ENCODE data around the gene LDHAL6B.

Gene LDHAL6B

DNA sequence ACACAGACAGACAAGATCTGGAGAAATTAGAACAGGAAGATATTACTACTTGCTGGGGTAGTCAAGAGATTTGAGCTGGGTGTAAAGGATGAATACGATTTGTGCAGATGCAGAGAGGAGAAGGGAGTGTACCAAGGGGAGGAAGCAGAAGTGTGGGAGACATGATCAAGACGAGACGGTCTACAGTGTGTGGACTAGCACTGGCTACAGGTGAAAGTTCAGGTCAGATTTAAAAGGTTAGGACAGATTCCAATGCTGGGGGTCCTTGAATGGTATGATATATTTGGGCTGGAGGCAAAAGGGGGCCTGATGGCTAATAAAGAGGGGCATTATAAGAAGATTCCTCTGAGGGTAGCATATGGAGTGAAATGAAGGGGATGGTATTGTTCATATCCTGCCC, 12.1 kb downstream of the LDHAL6B start:
- no peak for DNase-seq (ENCODE audit: low read depth in 2 of 2)

DNA sequence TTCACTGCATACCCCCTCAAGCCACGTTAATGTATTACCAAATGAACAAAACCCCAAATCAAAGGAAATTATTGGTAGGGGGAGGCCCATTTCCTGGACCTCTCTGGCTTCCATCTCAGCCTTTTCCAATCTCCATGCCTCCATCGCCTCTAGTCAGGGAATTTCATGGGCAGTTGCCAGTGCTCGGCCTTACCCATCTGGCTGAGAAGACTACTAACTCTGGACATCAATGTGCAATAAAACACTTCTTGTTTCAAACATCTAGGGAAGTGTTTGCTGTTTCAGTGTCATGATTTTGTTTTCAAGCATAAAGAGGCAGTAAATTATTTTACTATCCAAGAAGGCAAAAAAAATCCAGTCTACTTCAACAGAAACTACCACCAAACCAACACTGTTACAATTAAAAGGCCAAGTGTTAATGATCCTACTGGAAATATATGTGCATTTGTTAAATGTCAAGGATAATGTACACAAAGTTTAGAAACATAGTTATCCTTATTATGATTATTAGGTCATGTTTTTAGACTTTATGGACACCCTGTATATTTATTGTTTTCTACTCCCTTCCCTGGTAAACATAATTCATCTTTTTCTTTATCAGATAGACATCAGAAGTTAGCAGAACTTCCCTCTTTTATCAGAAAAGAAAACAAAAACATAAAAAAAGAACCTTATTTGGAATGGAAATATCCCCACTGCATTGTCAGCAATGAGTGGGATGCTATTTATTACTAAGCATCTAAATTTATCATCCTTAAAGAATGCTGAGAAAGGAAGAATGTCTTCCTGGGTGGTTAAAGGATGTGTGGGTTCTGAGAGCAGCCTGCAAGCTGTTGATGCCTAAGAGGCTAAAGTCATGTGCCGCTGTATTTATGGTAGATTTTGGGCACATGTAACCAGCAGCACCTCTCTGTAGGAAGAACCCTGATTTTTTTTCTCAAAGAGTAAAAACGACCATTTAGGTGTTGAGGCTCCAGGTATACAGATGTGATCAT, 15.2 kb downstream of the LDHAL6B start:
- no peak for DNase-seq (ENCODE audit: low read depth in 2 of 2)

DNA sequence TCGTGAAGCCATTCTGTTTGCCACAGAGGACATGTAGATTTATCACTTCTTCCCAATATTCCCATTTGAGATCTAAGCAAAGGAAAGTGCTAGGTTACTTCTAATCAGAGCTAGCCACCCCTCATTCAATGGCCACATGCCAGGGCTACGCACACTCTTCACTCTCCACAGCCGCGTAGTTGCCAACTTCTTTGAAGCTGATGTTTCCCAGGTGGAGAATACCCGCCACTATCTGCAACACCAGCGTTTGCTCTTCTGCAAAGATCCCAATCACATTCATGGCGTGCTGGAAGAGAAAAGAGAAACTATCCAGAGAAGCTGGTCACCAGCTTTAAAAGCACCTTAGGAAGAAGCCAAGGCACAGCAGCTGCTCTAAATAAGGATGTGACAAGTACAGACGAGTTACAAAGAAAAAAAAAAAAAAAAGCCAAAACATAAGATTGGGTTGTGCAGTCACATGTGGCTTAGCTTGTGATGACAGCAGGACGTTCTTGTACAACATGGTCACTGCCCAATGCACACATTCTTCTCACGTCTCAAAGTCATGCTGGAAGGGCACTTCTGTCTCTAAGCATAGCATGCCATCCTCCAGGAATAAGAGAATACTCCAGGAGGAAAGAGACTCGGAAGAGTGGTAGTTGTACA, 16.4 kb downstream of the LDHAL6B start:
- no peak for DNase-seq (ENCODE audit: low read depth in 2 of 2)

DNA sequence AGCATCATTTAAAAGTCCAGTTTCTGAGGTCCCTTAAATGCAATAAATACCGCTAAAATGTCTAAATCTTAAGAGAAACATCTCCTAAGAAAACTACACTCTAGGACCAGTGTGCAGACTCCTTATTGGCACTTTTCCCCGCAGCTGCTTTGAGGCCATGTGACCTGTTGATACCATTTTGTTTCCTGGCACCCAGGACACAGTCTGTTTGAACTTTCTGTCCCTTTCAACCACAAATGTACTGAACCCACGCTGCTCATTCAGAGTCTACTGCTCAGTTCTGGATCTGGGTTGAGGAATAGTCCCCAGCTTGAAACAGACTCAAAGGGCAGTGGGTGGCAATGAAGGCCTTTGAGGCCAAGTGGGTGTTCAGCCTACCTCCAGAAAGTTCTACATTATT, 17.1 kb downstream of the LDHAL6B start:
- no peak for DNase-seq (ENCODE audit: low read depth in 2 of 2)

DNA sequence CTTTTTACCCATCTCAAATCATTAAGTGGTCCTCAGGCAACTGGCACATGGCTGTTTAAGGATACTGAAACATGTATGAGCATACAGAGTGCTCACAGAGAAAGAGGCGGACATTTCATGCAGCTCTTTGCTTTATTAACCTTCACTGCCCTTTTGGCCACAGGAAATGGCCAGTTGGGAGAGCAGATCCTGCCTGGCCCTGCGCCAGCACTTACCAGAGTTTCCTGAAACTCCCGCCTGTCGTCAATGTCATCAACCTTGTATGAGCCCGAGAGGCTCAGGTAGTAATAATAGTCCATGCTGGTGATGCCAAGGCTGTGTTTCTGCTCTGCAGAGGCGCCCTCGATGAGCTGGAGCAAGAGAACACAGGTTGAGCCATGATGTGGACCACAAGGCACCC, 17.8 kb downstream of the LDHAL6B start:
- no peak for DNase-seq (ENCODE audit: low read depth in 2 of 2)

DNA sequence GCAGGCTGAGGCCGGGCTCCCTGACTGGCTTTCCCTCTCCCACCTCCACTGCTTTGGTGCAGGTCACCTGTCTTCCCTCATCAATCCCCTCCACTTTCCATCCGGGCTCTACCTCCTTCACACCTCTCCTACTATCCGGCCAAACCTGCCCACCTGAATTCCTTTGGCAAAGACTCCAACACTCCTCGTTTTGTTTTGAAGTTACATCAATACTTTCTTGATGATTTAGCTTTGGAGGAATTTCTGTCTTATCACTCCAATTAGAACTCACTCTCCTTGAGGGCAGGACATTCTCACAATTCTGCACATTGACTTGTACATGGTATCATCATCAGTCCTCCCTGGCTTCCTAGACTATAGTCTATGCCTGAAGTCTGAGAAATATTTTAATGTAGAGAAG, 20.4 kb downstream of the LDHAL6B start:
- no peak for DNase-seq (ENCODE audit: low read depth in 2 of 2)

DNA sequence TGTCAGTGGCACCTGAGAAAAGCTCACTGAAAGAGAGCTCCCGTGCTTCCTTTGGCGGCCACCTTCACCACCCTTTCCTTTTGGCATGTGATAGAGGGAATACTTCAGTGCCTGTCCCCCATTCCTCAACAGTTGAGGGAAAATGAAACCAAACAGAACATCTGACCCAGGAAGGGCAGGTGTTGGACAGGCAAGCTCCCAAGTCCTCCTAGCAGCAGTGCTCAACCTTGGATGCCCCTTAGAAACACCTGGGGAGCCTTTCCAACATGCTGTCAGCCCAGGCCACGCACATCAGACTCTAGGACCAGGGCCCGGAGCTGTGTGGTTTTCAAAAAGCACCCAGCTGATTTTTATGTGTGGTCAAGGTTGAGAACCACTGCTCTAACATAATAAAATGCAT, 22.4 kb downstream of the LDHAL6B start:
- no peak for DNase-seq (ENCODE audit: low read depth in 2 of 2)

DNA sequence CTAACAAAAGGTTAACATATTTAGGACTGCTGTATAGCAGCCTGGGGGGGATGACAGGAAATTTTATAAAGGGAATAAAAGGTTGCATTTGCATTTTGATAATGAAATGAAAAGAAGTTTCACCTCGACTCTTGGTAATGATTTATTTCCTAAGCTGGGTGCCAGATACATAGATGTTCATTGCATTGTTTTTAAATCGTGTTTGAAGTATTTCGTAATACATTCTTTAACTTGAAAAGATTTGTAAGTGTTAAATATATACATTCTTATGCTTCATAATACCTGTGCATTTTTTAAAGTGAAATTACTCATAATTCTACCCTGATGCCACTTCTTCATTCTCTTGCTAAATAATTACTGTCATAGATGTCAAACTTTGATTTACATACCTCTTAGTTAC, 22.8 kb downstream of the LDHAL6B start:
- DNase-seq (ENCODE audit: low read depth in 2 of 2) = no peak

DNA sequence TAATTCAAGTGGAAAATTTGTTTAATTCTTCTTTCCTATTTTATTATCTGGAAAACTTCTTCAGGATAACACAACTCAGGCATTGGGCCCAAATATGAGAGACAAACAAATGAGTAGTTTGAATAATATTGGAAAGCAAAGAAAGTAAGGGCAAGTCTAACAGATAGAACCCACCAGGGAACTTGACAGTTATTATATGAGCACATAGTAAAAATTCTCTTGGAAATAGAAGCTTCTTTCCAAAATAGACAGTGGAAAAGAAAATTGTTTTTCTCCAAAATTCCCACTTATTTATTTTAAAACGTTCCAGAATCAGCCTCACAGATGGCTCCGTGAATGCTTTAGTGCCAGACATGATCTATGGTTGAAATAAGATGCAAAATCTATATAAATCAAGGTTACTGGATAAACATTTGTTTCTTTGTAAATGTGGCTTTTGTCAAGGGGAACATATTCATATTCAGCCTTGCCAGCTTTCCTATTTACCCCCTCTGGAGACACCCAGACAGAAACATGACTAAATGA, 23.9 kb downstream of the LDHAL6B start:
- no peak for DNase-seq (ENCODE audit: low read depth in 2 of 2)

DNA sequence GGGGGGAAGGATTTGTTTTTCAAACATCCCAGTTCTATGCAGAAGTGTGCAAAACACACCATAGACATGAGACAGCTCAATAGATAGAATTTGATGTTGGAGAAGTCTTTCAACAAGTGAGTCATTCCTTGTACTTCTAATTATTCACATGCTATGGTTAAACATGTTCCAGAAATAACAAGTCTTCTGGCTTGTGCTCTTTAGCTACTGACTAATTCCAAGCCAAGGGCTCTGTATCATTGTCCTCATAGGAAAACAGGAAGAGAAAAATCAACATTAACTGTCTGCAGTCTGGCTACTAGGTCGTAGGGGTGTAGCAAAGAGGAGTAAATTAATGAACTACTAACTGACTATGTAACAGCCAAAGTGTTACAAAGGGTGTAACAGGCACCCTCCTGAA, 25.8 kb downstream of the LDHAL6B start:
- DNase-seq (ENCODE audit: low read depth in 2 of 2) = no peak

DNA sequence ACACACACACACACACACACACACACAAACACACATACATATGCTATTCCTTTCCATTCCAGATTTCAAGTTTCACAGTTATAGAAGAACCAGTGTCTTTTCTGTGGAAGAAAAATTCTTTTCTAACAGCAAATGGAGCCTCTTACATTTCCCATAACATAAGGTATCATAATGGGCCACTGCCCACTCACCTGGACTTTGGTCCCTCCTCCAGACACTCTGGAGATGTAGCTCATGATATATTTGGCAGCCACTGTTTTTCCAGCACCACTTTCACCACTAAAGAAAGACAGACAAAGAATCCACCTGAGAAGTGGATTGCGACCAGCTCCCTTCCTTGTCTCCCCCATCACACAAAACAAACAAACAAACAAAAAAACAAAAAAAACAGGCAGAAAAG, 29.8 kb downstream of the LDHAL6B start:
- no peak for DNase-seq (ENCODE audit: low read depth in 2 of 2)

DNA sequence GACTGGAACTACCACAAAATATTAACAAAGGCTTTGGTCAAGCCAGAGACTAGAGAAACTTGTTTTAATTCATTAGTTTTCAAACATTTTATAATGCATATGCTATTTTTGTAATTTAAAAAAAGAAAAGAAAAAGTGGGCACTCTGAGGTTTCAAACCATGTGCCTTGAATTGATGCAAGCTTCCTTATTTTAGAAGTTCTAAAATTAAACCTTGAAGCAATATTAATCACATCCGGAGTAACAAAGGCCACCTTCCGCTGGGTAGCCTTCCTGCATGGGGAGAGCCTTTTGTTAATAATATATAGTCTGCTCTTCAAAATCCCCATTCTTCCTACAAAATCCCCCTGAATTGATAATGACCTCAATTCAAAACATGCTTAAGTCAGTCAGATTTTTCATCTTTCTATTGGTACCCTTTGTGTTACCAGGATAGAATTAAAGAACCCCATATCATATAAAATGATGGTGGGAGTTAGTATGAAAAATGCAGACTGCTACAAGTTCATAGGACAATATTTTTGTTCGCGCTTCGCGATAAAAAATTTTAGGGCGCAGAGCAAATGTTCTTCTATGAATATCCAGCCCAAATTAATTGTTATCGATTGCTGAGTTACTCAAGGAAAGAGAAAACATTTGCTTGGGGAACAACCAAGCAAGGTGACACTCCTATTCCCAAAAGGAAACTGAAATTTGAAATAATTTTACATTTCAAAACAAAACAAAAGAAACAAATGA, 30.6 kb downstream of the LDHAL6B start:
- no peak for DNase-seq (ENCODE audit: low read depth in 2 of 2)

DNA sequence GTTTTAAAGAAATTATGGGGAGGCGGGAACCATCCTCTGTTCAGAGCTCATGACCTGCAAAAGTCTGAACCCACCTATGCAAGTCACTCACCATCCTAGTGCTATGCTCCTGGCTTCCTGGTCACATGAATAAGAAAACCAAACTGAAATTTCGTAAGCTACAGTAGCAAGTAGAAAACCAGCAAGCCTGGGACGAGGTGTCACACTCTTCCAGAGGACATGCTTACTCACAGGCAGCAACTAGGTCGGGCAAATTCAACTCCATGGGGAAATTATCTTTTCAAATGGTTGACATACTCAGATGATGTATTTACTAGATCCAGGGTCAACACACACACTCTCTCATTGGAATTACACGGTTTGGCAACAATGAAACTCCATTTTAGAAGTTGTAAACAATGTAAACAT, 31.3 kb downstream of the LDHAL6B start:
- DNase-seq (ENCODE audit: low read depth in 2 of 2) = no peak

DNA sequence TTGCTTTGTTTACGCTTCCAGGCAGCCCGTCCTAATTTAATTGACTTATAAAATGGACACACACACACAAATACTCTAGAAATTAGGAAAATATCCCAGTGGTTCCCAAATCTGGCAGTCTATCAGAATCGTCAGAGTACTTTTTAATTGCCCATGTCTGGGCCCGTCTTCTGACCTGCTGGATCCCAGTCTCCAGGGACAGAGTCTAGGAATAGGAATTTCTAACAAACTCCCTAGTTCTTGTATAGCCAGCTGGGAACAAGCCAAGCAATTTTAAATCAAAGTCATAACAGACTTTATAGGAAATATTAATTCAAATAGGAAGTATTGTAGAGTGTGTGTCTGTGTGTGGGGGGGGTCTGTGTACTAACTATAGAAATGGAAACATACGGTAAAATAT, 33.4 kb downstream of the LDHAL6B start:
- DNase-seq (ENCODE audit: low read depth in 2 of 2) = no peak

DNA sequence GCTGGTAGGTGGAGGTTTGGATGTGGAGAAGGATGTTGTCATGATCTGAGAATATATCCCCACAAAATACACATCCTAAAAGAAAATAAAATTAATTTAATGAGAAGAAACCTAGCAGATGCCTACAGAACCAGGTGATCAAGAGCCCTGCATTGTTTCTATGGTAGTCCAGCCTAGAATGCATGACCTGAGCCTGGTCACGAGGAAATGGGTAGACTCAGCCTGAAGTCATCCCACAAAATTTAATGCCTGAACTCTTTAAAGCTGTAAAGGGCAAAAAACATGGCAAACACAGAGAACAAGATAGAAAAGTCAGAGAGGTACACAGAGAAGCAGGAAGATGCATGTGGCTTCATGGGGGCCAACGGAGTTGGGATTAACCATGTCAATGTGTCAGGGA, 36.0 kb downstream of the LDHAL6B start:
- no peak for DNase-seq (ENCODE audit: low read depth in 2 of 2)

DNA sequence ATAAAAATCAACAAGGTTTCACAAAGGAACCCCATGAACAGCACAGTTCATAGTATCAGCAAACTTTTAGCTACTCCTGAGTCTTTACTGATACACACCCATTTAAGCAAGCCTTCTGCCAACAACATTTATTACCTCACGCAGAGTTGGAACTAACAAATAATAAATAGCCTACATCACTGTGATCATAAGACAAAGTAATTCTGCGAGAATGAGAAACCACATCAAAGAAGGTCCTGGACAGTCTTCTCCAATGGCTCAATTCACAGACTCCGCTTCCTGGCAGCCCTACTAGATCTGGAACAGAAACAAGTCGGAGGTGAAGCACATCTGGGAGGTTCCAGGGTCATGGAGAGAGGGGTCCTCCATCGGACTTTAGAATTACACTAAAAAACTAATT, 37.0 kb downstream of the LDHAL6B start:
- no peak for DNase-seq (ENCODE audit: low read depth in 2 of 2)

DNA sequence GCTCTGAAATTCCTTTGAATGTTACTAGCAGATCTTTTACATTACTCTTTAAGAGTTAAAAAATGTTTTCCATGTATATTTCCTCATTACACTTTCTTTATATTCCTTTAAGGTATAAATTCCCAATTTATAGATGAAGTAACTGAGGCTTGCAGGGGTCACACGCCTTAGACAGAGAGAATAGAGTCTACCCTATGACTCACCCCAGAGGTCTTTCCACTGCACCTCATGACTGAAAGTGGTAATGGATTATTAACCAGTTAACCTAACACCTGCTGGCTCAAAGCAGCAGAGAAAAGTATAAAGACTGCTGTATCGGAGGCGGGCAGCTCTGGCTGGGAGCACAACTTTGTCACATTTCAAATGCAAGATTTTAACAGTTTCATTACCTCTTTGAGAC, 37.7 kb downstream of the LDHAL6B start:
- no peak for DNase-seq (ENCODE audit: low read depth in 2 of 2)

DNA sequence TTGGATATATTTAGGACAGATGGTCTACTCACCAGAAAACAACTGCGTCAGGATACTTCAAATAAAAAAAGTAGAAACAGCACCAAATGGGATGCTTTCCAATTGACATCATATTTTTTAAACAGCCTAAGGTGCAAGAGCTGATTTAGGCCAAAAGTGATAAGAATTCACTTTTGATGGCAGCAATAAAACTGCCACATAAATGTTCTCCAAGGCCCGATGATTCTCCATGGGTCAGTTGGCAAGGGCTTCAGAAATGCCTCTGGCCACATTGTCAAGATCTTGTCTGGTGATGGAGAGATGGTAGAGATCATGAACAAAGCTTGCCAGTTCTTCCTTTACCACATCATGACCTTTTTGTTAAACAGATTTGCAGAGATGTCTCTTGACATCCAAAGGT, 38.9 kb downstream of the LDHAL6B start:
- DNase-seq (ENCODE audit: low read depth in 2 of 2) = no peak

DNA sequence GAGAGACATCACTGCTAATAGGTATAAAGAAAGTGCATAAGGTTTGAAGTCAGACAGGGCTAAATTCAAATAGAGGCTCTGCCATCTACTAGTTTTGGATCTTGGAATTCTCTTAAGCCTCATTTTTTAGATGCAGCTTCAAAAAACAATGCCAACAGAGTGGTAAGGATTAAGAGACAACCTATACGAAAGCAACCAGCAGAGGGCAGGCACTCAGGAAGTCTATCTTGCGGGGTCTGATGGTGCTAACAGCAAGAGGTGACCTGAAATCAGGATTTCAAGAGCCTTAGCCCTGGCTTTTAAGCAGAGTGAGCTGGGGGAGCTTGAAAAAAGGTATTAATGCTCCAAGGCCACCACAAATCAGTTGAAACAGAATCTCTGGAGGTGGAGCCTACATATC, 40.7 kb downstream of the LDHAL6B start:
- DNase-seq (ENCODE audit: low read depth in 2 of 2) = peak; percentile 14 to 22

DNA sequence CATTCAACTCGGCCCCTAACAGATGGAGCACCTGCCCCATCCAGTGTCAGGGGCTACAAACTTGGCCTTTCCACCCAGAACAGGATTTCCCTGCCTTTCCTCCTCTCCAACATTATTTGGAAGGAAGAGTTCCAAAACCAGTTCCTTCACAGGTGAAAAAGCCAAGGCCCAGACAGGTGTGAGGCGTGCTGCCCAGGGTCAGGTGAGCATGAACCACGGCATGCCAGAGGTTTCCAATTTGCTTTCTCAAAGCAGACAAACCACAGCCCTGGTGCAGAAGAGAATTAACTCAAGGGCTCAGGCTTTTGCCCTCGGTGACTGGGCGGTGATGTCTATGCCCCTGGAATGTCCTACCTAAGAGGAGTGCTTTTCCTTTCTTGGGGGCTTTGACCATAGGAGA, 43.2 kb downstream of the LDHAL6B start:
- no peak for DNase-seq (ENCODE audit: low read depth in 2 of 2)

DNA sequence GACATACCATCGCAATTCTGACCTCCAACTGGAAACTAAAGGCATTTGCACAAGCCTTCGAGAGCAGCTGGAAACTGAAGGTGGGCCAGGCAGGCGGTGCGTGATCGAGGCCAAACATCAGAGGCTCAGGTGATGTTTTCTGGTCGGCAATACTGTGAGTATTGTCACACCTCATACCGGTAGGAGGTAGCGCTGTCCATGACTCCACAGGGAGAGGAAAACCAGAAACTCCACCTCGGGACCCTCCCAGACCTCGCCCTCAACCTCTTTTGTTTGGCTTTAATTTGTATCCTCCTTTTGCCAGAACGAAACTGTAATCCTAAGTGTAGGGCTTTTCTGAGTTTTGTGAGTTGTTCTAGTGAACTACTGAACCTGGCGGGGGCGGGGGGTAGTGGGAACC, 43.6 kb downstream of the LDHAL6B start:
- no peak for DNase-seq (ENCODE audit: low read depth in 2 of 2)

All from stimulated activated CD4-positive, alpha-beta T cell treated with anti-CD3 and anti-CD28 coated beads, Interleukin-4, amount 100 ng/mL, for 48 hours (primary cell).